GM12878 (cell line): Measurements from ENCODE around the gene MDC1.

Experiments used
- RBBP5 ChIP-seq: fragments of 200-600 bp; sonication (generic); conservative IDR thresholded peaks from 2 replicates; pipeline ENCODE4 v1.6.1; 2016
- SP1 ChIP-seq: IDR thresholded peaks from one replicate; pipeline ENCODE4 v1.6.1; 2011; ENCODE audit warnings: low read depth, low read length

DNA sequence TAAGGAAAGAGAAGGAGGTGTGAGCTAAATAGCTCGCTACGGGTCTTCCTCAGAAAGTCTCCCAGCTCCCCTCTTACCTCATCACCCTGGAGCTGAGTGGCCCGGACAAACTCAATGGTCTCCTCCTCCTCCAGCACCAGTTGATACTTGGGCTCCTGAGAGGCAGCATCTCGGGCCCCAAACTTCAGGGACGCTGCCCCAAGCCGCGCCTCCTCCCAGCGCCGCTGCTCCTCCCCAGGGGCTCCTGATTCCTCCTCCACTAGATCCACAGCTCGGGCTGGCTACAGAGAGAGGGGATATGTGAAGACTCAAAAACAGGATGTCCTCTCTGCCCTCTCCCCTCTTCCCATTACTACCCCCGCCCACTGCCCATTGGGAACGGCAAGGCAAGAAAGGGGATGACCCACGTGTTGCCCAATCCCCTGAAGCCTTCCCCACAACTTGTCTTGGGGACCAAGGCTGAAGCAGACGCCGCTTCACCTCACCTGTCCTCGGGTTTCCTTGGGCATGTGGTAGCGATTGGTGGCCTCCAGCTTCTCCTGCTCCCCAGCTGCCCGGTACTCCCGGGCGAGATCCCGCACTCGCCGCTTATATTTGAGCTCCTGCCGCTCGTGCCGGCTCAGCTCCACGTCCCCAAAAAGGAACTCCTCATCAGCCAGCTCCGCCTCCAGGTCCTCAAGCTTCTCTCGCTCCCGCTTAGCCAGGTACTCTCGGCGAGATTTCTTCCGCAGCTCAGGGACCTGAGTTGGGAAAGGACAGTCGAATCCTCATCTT, 51.9 kb downstream of the MDC1 start:
- TF ChIP-seq RBBP5 (no peak), SP1 (no peak)
